Hepatocyte (in vitro differentiated cells): Measurements from ENCODE around the gene XPNPEP1. TPM values are rescaled to one million over a fixed set of nuclear protein-coding genes. Genes with fewer than 3 reads are reported as not detected.

Experiments
- DNase-seq: peaks from one replicate; pipeline ENCODE4 v3.0.0-alpha.2; 2016; ENCODE audit warnings: low spot score
- H2AFZ ChIP-seq: fragments of 200-600 bp; sonication (generic); 2 replicates; pipeline ENCODE4 v1.6.0; 2016; ENCODE audit warnings: antibody characterized with exemption, mild to moderate bottlenecking
- H3K27ac ChIP-seq: fragments of 200-600 bp; sonication (generic); 2 replicates; pipeline ENCODE4 v1.5.1; 2016; ENCODE audit warnings: mild to moderate bottlenecking
- H3K27me3 ChIP-seq: fragments of 200-600 bp; sonication (generic); 2 replicates; pipeline ENCODE4 v1.6.1; 2016
- H3K36me3 ChIP-seq: fragments of 200-600 bp; sonication (generic); replicated peaks from 2 replicates; pipeline ENCODE4 v1.5.1; 2016; ENCODE audit warnings: low read depth; ENCODE audit not compliant: insufficient read depth
- H3K4me1 ChIP-seq: fragments of 200-600 bp; sonication (generic); 2 replicates; pipeline ENCODE4 v1.5.1; 2016; ENCODE audit warnings: mild to moderate bottlenecking, moderate library complexity; ENCODE audit not compliant: insufficient read depth
- H3K4me2 ChIP-seq: fragments of 200-600 bp; sonication (generic); 2 replicates; pipeline ENCODE4 v1.6.0; 2016
- H3K4me3 ChIP-seq: fragments of 200-600 bp; sonication (generic); 2 replicates; pipeline ENCODE4 v1.5.1; 2016; ENCODE audit warnings: mild to moderate bottlenecking
- H3K79me2 ChIP-seq: fragments of 200-600 bp; sonication (generic); 2 replicates; pipeline ENCODE4 v1.6.0; 2017; ENCODE audit warnings: mild to moderate bottlenecking
- H3K9me2 ChIP-seq: fragments of 200-600 bp; sonication (generic); replicated peaks from 2 replicates; pipeline ENCODE4 v1.6.0; 2017; ENCODE audit warnings: mild to moderate bottlenecking; ENCODE audit not compliant: insufficient read depth
- H3K9me3 ChIP-seq: fragments of 200-600 bp; sonication (generic); 2 replicates; pipeline ENCODE4 v1.5.1; 2016; ENCODE audit warnings: low read depth, mild to moderate bottlenecking
- H4K20me1 ChIP-seq: fragments of 200-600 bp; sonication (generic); 2 replicates; pipeline ENCODE4 v1.6.0; 2016; ENCODE audit warnings: mild to moderate bottlenecking; ENCODE audit not compliant: insufficient read depth, poor library complexity, severe bottlenecking
- EZH2 ChIP-seq: fragments of 200-600 bp; sonication (generic); IDR thresholded peaks from 2 replicates; pipeline ENCODE4 v1.6.1; 2016; ENCODE audit warnings: antibody characterized with exemption, mild to moderate bottlenecking, borderline replicate concordance
- EZH2phosphoT487 ChIP-seq: fragments of 200-600 bp; sonication (generic); IDR thresholded peaks from one replicate; pipeline ENCODE4 v1.6.1; 2018; ENCODE audit warnings: antibody characterized with exemption, mild to moderate bottlenecking, low read depth, moderate library complexity; ENCODE audit not compliant: unreplicated experiment, severe bottlenecking
- WGBS: methylation state at CpG from one replicate; pipeline ENCODE4 v1.1.6; 2016; ENCODE audit warnings: low lambda C conversion rate; ENCODE audit errors: missing lambda C conversion rate; 5-methylcytosine and 5-hydroxymethylcytosine counted together
- polyA plus RNA-seq: library from polyadenylated mRNA; unstranded; fragments of >200 nt; fragmentation: Nextera tagmentation; extraction: Ambion mirVana; gene quantifications from 2 replicates; pipeline ENCODE4 v1.2.1, GENCODE V29; 2016
- total RNA-seq: library from RNA; depleted of rRNA; stranded (reverse); fragments of >200 nt; gene quantifications from 2 replicates; pipeline ENCODE4 v1.2.3, GENCODE V29; 2014
- TF ChIP-seq, protein P1 (sequence below): fragments of 200-600 bp; sonication (generic); IDR thresholded peaks from 2 replicates; pipeline ENCODE4 v1.5.1; 2016; ENCODE audit warnings: antibody characterized with exemption, mild to moderate bottlenecking; ENCODE audit not compliant: poor library complexity

The XPNPEP1 gene
- total and polyA plus RNA-seq, 2 experiments from 2014 or later = 55.5 to 99.4 TPM

DNA sequence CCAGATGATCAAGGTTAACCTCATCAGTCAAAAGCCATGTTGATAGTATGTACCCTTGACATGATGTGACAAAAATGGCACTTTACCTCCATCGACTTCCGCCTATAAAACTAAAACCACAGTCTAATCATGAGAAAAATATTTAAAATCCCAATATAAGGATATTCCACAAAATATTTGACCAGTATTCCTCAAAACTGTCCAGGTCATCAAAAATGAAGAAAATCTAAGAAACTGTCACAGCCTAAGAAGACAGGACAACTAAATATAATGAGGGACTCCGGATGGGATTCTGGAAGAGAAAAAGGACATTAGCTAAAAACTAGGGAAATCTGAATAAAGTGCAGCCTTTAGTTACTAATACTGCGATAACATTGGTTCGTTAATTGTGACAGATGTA, 67.6 kb downstream of the XPNPEP1 start:
- Histone ChIP-seq H4K20me1 (no peaks in the 10 kb centered on the region), H3K4me3 (no peak overlapping the region), H3K9me3 (no peaks in the 10 kb centered on the region), H3K27me3 (no peaks in the 10 kb centered on the region), H2AFZ (no peak overlapping the region), H3K79me2 (no peaks in the 10 kb centered on the region), H3K4me1 (peaks cover 3% of the 10 kb centered on the region), H3K27ac (no peak overlapping the region), H3K4me2 (no peak overlapping the region), H3K36me3 (no peaks in the 10 kb centered on the region), H3K9me2 (no peaks in the 10 kb centered on the region)
- TF ChIP-seq, protein P1, sequence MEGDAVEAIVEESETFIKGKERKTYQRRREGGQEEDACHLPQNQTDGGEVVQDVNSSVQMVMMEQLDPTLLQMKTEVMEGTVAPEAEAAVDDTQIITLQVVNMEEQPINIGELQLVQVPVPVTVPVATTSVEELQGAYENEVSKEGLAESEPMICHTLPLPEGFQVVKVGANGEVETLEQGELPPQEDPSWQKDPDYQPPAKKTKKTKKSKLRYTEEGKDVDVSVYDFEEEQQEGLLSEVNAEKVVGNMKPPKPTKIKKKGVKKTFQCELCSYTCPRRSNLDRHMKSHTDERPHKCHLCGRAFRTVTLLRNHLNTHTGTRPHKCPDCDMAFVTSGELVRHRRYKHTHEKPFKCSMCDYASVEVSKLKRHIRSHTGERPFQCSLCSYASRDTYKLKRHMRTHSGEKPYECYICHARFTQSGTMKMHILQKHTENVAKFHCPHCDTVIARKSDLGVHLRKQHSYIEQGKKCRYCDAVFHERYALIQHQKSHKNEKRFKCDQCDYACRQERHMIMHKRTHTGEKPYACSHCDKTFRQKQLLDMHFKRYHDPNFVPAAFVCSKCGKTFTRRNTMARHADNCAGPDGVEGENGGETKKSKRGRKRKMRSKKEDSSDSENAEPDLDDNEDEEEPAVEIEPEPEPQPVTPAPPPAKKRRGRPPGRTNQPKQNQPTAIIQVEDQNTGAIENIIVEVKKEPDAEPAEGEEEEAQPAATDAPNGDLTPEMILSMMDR = no peak
- WGBS = 99% methylated on average over 5 of the region's 5 CpGs
- no peak for DNase-seq

DNA sequence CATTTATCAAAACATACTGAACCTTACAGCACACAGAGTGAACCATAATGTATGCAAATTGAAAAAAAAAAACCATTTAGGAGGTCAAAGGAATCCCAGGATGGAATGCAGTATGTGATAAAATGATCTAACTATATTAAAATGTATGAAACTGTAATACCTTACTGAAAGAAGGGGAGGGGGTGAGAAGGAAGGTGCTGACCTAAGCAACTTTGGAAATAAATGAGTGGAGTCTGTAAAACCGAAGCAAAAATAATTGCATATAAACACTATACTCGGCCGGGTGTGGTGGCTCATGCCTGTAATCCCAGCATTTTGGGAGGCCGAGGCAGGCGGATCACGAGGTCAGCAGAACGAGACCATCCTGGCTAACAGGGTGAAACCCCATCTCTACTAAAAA, 69.4 kb downstream of the XPNPEP1 start:
- TF ChIP-seq EZH2 (no peak), EZH2phosphoT487 (no peak)
- TF ChIP-seq, protein P1 = no peak
- no peaks in the 10 kb centered on the region for H4K20me1 ChIP-seq
- H3K36me3 ChIP-seq = no peaks in the 10 kb centered on the region
- H3K9me3 ChIP-seq = no peaks in the 10 kb centered on the region
- DNase-seq = no peak
- H2AFZ ChIP-seq = no peak overlapping the region
- H3K4me1 ChIP-seq = peaks cover 3% of the 10 kb centered on the region
- no peak overlapping the region for H3K4me3 ChIP-seq
- no peak overlapping the region for H3K27ac ChIP-seq
- H3K79me2 ChIP-seq = no peaks in the 10 kb centered on the region
- no peak overlapping the region for H3K4me2 ChIP-seq
- no peaks in the 10 kb centered on the region for H3K27me3 ChIP-seq
- H3K9me2 ChIP-seq = no peaks in the 10 kb centered on the region
- WGBS = 89% methylated on average over 7 of the region's 7 CpGs

DNA sequence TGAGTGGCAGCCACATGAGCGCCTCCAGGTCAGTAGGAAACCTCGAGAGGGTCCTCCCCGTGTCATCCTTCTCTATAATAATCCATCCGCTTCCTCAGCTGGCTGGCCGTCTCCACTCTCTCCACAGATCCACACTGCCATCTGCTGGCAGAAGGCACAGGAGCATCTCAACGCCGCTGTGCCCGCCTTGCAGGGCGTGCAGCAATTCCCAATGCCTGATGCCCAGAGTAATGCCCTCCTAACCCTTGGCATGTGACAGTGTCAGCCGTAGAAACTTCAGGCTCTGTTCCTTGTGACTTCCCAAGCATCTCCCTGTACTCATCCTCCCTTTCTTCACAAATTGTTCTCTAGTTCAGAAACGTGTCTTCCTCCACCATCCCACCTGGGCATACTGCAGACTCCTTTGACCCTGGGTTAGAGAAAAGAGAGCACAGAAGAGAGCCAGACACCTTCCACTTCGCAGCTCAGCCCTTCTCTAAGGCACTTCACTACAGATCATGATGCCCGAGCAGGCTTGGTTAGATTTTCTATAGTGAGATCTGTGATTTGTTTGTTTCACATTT, 70.8 kb downstream of the XPNPEP1 start:
- Histone ChIP-seq H4K20me1 (no peaks in the 10 kb centered on the region), H3K4me2 (peak overlapping the region; percentile 52), H3K27me3 (no peaks in the 10 kb centered on the region), H3K79me2 (no peaks in the 10 kb centered on the region), H3K36me3 (no peaks in the 10 kb centered on the region), H2AFZ (no peak overlapping the region), H3K9me2 (no peaks in the 10 kb centered on the region), H3K9me3 (no peaks in the 10 kb centered on the region), H3K4me3 (no peak overlapping the region), H3K27ac (no peak overlapping the region), H3K4me1 (peaks cover 3% of the 10 kb centered on the region)
- DNase-seq = peak; percentile 88
- no peak for TF ChIP-seq EZH2
- TF ChIP-seq, protein P1 = peak; percentile 88
- WGBS = 11% methylated on average over 13 of the region's 13 CpGs
